B cell (primary cell): ENCODE measurements around the gene OTUD5. TPM values are rescaled to one million over a fixed set of nuclear protein-coding genes. Genes with fewer than 3 reads are reported as not detected.
A peak's percentile ranks its signal among the peaks of the same experiment; 100 is the strongest.

Experiments
- ATAC-seq: fragments of 200-7000 bp; cut with Tn5 transposase; one replicate; pipeline ENCODE4 v1.10.0; 2021; ENCODE audit warnings: low read depth, mild to moderate bottlenecking, moderate number of reproducible peaks, moderate library complexity
- CTCF ChIA-PET: fragments of 350-600 bp; sonication (Branson Sonifier 250); formaldehyde crosslinking; loops from one replicate; lab custom pipeline; 2021; ENCODE audit warnings: antibody characterized with exemption, inconsistent platforms; lab: Charles Lee
- POLR2A ChIA-PET: fragments of 350-600 bp; sonication (Branson Sonifier 250); formaldehyde crosslinking; loops from one replicate; lab custom pipeline; 2021; ENCODE audit warnings: antibody characterized with exemption; lab: Charles Lee
- DNase-seq: peaks from one replicate; pipeline ENCODE4 v3.0.0; 2013
- H2AFZ ChIP-seq: 2 replicates; pipeline ENCODE4 v1.6.1; 2012; ENCODE audit warnings: mild to moderate bottlenecking, low read depth, low read length; ENCODE audit not compliant: insufficient read depth, poor library complexity, severe bottlenecking
- H3K27ac ChIP-seq, 2 donors: 1 replicate in 1 of 2; 2 replicates in 1 of 2; pipeline ENCODE4 v1.5.1; 2012 to 2013; ENCODE audit warnings: low read length in 2 of 2, mild to moderate bottlenecking in 2 of 2, moderate library complexity in 1 of 2
- H3K27me3 ChIP-seq, 4 experiments: fragments of 200-600 bp in 1 of 4; sonication (generic) in 1 of 4; replicated peaks in 1 of 4; 1 replicate in 2 of 4; 2 replicates in 2 of 4; pipeline versions ENCODE4 v1.6.1 to v1.7.0; 2013 to 2016; ENCODE audit warnings: low read length in 3 of 4, mild to moderate bottlenecking in 2 of 4, mixed read lengths in 1 of 4, moderate library complexity in 1 of 4; ENCODE audit not compliant: insufficient read depth in 4 of 4, control insufficient read depth in 3 of 4; ENCODE audit errors: control extremely low read depth in 1 of 4
- H3K36me3 ChIP-seq, 2 experiments: replicated peaks in 1 of 2; 1 replicate in 1 of 2; 2 replicates in 1 of 2; pipeline versions ENCODE4 v1.6.1 to v1.7.1; 2013; ENCODE audit warnings: low read length in 1 of 2; ENCODE audit not compliant: insufficient read depth in 2 of 2, control insufficient read depth in 1 of 2; ENCODE audit errors: control extremely low read depth in 1 of 2, extremely low read depth in 1 of 2
- H3K4me1 ChIP-seq, 2 donors: fragments of 200-600 bp in 1 of 2; sonication (generic) in 1 of 2; 1 replicate in 1 of 2; 2 replicates in 1 of 2; pipeline versions ENCODE4 v1.5.1 to v1.6.1; 2013 to 2017; ENCODE audit warnings: low read length in 2 of 2; ENCODE audit not compliant: control insufficient read depth in 2 of 2, insufficient read depth in 2 of 2
- H3K4me2 ChIP-seq: replicated peaks from 2 replicates; pipeline ENCODE3; 2012; ENCODE audit warnings: mild to moderate bottlenecking, low read depth, low read length; ENCODE audit not compliant: poor library complexity, severe bottlenecking
- H3K4me3 ChIP-seq, 5 experiments: fragments of 200-600 bp in 1 of 5; sonication (generic) in 1 of 5; 1 replicate in 3 of 5; 2 replicates in 2 of 5; pipeline versions ENCODE4 v1.5.1 to v1.7.0; 2011 to 2016; ENCODE audit warnings: low read length in 4 of 5, mild to moderate bottlenecking in 4 of 5, low read depth in 2 of 5, control low read depth in 1 of 5, moderate library complexity in 1 of 5; ENCODE audit not compliant: insufficient read depth in 1 of 5; ENCODE audit errors: control extremely low read depth in 1 of 5, extremely low read depth in 1 of 5
- H3K79me2 ChIP-seq: fragments of 200-600 bp; sonication (generic); one replicate; pipeline ENCODE4 v1.6.0; 2016; ENCODE audit warnings: low read length; ENCODE audit not compliant: control insufficient read depth, insufficient read depth
- H3K9ac ChIP-seq: fragments of 200-600 bp; sonication (generic); 2 replicates; pipeline ENCODE4 v1.6.1; 2017; ENCODE audit warnings: mild to moderate bottlenecking, low read length, moderate library complexity
- H3K9me3 ChIP-seq, 3 donors: one replicate each; pipeline versions ENCODE4 v1.6.1 to v1.7.1; 2013; ENCODE audit warnings: low read length in 2 of 3; ENCODE audit not compliant: control insufficient read depth in 2 of 3, insufficient read depth in 1 of 3; ENCODE audit errors: control extremely low read depth in 1 of 3
- H4K20me1 ChIP-seq: 2 replicates; pipeline ENCODE4 v1.6.0; 2012; ENCODE audit warnings: mild to moderate bottlenecking, low read length; ENCODE audit not compliant: insufficient read depth, control insufficient read depth, poor library complexity, severe bottlenecking
- H3K27ac Mint-ChIP-seq: one replicate; pipeline ENCODE4 v1.8.0; 2021; ENCODE audit warnings: mixed read lengths
- H3K27me3 Mint-ChIP-seq: one replicate; pipeline ENCODE4 v1.8.0; 2021; ENCODE audit warnings: mixed read lengths
- H3K4me1 Mint-ChIP-seq: one replicate; pipeline ENCODE4 v1.8.0; 2021; ENCODE audit warnings: mixed read lengths
- H3K4me3 Mint-ChIP-seq: one replicate; pipeline ENCODE4 v1.8.0; 2021; ENCODE audit warnings: mixed read lengths
- H3K9me3 Mint-ChIP-seq: one replicate; pipeline ENCODE4 v1.8.0; 2022; ENCODE audit warnings: mixed read lengths; ENCODE audit not compliant: insufficient read depth
- EZH2 ChIP-seq: IDR thresholded peaks from 2 replicates; pipeline ENCODE4 v1.6.1; 2012; ENCODE audit warnings: borderline replicate concordance, low read depth, mild to moderate bottlenecking, moderate library complexity, low read length; ENCODE audit not compliant: insufficient read depth, poor library complexity, severe bottlenecking
- WGBS: methylation state at CpG from one replicate; pipeline ENCODE4 v1.1.5; 2013; ENCODE audit warnings: missing lambda C conversion rate; ENCODE audit not compliant: insufficient coverage; 5-methylcytosine and 5-hydroxymethylcytosine counted together
- intact Hi-C: fragments of 100-400 bp; cut with micrococcal nuclease; formaldehyde crosslinking; loops from one replicate; pipeline ENCODE4 v1.10.0; 2022
- polyA plus RNA-seq: library from polyadenylated mRNA; depleted of rRNA; stranded (reverse); fragments of >200 nt; gene quantifications from 2 replicates; pipeline ENCODE4 v1.2.3, GENCODE V29; 2012
- total RNA-seq, 2 donors: library from RNA; stranded (reverse); fragments of 120-200 nt in 1 of 2; gene quantifications; 1 replicate in 1 of 2; 2 replicates in 1 of 2; pipeline versions ENCODE4 v1.2.3 to v1.2.4, GENCODE V29; 2013 to 2022
- TF ChIP-seq, protein P1 (sequence below): fragments of 200-600 bp; IDR thresholded peaks from one replicate; pipeline ENCODE4 v1.8.0; 2022; ENCODE audit warnings: antibody characterized with exemption, mild to moderate bottlenecking

The OTUD5 gene
- total and polyA plus RNA-seq, 2 donors (not counting 1 experiment from before 2014, with no cell fraction given): 105 to 116 TPM

DNA sequence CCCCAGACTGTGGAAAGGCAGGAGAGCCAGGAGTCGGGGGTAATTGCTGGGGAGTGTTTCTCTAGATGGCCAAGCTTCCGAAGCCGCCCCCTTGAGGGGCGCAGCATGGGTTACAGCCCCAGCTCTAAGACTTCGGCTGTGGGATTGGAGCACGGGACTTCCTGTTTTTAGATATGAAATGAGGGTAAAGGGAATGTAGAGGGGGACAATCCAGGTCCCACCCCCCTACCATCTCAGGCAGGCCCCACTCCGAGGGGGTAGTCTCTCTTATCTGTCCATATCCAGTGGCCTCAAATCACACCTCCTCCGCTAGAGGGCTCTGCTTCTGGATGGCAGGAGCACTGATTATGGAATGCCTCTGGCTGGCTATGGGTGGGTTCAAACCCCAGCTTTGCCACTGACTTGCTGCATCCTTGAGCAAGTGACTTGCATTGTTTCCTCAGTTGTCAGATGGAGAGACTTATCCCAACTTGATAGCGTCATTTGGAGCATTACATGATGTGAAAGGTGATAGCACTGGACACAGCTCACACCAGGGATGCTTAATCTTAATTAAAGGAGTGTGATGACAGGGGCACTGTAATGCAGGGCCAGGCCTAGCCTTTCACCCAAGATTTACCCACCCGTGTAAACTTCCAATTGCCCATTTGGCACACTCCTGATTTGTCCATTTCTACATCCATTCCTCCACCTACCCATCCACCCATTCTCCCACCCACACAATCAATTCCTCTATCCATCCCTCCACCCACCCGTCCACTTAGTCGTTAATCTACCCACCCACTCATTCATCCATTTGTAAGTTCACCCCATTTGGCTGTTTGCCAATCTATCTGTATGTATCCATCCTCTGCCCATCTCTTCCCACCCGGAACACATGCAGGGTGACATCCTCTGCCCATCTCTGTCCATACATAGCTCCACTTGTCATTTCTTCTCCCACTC, 15.1 kb upstream of the OTUD5 start:
- H3K4me3 ChIP-seq: peak overlapping the region in 4 of 5 experiments; percentile 13 to 41 (median 28)
- peak overlapping the region; percentile 32 for H2AFZ ChIP-seq
- Mint-ChIP-seq H3K4me1 (peaks cover 15% of the 10 kb centered on the region), H3K4me3 (peak overlapping the region; percentile 66), H3K9me3 (no peaks in the 10 kb centered on the region), H3K27me3 (no peaks in the 10 kb centered on the region), H3K27ac (peak overlapping the region; percentile 50)
- no peaks in the 10 kb centered on the region for H3K27me3 ChIP-seq
- peak overlapping the region; percentile 71 for H3K4me2 ChIP-seq
- no peak overlapping the region for H3K27ac ChIP-seq
- intact Hi-C loops: loop anchor here (1.0 kb wide), 1 partner anchor 71 kb away; the partner anchor contains the start of gene TFE3
- H3K9me3 ChIP-seq: no peaks in the 10 kb centered on the region
- DNase-seq: peak; percentile 55
- WGBS: 44% methylated on average over 5 of the region's 13 CpGs
- H4K20me1 ChIP-seq: no peaks in the 10 kb centered on the region
- CTCF ChIA-PET: interaction anchor here (0.8 to 3.5 kb wide), 11 partner anchors 8 to 324 kb away, joined by 3 to 16 read pairs (median 4); partner anchors contain the start of genes GRIPAP1, OTUD5 and TFE3
- H3K79me2 ChIP-seq: no peaks in the 10 kb centered on the region
- POLR2A ChIA-PET: interaction anchor here (0.5 to 1.2 kb wide), 2 partner anchors 10 to 13 kb away, joined by 3 read pairs; no protein-coding TSS in a partner anchor
- ATAC-seq: peak; percentile 61
- H3K9ac ChIP-seq: peak overlapping the region; percentile 37
- TF ChIP-seq, protein P1, sequence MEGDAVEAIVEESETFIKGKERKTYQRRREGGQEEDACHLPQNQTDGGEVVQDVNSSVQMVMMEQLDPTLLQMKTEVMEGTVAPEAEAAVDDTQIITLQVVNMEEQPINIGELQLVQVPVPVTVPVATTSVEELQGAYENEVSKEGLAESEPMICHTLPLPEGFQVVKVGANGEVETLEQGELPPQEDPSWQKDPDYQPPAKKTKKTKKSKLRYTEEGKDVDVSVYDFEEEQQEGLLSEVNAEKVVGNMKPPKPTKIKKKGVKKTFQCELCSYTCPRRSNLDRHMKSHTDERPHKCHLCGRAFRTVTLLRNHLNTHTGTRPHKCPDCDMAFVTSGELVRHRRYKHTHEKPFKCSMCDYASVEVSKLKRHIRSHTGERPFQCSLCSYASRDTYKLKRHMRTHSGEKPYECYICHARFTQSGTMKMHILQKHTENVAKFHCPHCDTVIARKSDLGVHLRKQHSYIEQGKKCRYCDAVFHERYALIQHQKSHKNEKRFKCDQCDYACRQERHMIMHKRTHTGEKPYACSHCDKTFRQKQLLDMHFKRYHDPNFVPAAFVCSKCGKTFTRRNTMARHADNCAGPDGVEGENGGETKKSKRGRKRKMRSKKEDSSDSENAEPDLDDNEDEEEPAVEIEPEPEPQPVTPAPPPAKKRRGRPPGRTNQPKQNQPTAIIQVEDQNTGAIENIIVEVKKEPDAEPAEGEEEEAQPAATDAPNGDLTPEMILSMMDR: peak; percentile 56
- TF ChIP-seq EZH2: no peak
- H3K36me3 ChIP-seq: peaks cover 0 to 7% of the 10 kb centered on the region in 2 experiments
- peaks cover 12 to 14% of the 10 kb centered on the region in 2 donors for H3K4me1 ChIP-seq
